ENCODE data around the gene APBA2.

APBA2 gene

DNA sequence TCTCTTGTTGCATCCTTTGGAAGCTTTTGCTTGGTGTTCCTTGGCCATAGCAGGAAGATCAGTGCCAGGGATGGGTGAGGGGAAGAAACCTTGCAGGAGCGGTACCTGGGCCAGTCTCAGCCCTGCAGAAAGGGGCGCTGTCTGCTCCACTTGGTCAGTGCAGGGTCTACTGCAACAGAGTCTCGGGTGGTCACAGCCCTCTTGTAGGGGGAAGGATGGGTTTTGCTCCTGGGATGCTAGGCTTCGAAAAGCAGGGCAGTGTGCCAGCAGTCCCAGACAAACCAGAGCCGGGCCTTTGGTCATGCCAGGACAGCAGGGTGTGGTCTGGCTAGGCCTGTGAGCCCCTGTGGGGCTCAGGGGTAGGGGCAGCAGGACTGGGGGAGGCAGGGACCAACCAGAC lies 186.7 kb downstream of the APBA2 start:
- in situ Hi-C loops (cut with HindIII; ENCODE audit: low sequenced_read_pairs): loop anchor here (10.0 kb wide), 1 partner anchor 58 kb away; no protein-coding TSS in a partner anchor

DNA sequence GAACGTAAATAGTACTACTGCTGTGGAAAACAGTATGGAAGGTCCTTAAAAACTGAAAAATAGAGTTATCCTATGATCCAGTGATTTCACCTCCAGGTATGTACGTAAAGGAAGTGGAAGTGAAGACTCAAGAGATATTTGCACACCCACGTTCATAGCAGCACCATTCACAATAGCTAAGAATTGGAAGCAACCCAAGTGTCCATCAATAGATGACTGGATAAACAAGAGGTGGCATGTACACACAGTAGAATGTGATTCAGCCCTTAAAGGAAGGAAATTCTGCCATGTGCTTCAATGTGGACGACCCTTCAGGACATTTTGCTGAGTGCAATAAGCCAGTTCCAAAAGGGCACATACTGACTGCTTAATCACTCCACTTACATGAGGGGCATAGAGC lies 188.3 kb downstream of the APBA2 start:
- in situ Hi-C loops (cut with HindIII; ENCODE audit: low sequenced_read_pairs): loop anchor here (10.0 kb wide), 1 partner anchor 59 kb away; no protein-coding TSS in a partner anchor

DNA sequence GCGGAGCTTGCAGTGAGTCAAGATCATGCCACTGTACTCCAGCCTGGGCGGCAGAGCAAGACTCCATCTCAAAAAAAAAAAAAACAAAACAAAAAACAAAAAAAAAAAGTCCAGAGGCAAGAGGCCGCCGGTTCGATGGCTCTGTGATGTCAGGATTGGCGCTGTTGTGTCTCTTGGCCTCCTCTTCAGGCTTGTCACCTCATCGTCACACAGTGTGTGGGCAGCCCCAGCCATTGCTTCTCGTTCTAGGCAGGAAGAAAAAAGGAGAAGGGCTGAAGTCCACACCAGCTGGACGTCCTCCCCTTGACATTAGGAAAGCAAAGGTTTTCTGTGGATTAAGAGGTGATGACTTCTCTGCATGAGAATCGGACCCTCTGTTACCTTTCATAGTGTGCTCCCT lies 192.8 kb downstream of the APBA2 start:
- in situ Hi-C loops (cut with HindIII; ENCODE audit: low sequenced_read_pairs): loop anchor here (10.0 kb wide), 1 partner anchor 64 kb away; no protein-coding TSS in a partner anchor

DNA sequence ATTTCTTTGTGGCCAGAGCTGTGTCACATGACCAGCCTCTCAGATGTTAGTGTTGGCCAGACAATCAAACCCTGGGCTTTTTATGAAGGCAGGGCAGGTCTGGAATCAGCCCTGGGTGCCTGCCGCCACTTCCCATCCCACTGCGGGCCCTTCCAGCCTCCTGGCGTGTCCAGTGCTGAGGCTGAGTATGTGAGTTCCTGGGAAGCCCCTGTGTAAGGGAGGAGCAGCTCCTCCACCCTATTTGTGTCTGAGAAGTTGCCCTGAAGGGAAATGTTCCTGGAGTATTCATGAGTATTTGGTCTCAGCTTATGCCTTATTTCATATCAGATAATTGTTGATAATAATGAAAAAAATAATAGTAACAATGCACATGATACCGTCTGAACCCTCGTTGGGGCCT lies 193.7 kb downstream of the APBA2 start:
- in situ Hi-C loops (cut with HindIII; ENCODE audit: low sequenced_read_pairs): loop anchor here (10.0 kb wide), 1 partner anchor 65 kb away; no protein-coding TSS in a partner anchor

DNA sequence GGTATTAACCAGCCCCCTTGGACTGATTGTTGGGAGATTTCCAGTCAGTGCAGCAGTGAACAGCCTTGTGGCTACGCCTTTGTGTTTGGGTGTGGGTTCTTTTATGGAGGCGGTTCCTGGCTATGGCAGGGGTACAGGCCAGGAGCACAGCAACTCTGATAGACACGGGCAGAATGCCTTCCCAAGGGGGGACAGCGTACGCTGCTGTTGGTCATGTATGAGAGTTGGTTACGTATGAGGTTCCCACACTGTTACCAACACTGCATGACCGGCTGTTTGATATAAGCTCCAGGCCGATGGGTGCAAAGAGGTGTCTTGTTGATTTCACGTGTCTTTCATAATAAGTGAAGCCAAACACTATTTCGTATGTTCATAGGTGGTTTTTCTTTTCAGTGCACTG lies 196.0 kb downstream of the APBA2 start:
- in situ Hi-C loops (cut with HindIII; ENCODE audit: low sequenced_read_pairs): no loop called here

DNA sequence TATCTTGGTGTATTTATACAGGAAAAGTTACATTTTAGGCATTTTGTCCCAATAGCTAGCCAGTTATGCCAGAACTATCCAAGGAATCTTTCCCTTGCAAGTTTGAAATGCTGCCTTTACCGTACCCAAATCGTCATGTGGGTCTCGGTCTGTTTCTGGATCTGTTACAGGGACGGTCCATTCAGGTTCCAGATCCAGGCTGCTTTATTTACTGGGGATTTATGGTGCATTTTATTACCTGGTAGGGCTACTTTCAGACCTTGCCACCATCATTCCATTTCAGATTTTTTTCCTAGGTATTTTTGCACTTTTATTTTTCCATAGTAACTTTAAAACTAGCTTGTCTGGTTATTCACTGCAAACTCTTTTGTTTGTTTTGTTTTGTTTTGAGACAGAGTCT lies 197.4 kb downstream of the APBA2 start:
- in situ Hi-C loops (cut with HindIII; ENCODE audit: low sequenced_read_pairs): no loop called here

DNA sequence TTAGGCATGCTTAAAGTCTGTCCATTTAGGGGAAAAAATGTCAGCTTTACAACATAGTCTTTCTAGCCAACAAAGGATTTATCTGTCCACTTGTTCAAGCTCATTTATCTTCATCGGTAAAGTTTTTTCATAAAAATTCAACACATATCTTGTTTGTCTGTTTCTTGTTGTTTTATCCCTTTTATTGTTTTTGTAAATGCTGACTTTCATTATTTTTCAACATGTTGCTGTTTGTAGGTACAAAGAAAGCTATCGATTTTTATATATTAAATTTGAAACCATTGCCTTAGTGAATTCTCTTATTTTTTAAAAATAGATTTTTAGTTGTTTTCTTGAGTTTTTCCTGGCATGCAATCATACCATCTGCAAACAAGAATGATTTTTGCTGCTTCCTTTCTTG lies 198.1 kb downstream of the APBA2 start:
- in situ Hi-C loops (cut with HindIII; ENCODE audit: low sequenced_read_pairs): no loop called here

DNA sequence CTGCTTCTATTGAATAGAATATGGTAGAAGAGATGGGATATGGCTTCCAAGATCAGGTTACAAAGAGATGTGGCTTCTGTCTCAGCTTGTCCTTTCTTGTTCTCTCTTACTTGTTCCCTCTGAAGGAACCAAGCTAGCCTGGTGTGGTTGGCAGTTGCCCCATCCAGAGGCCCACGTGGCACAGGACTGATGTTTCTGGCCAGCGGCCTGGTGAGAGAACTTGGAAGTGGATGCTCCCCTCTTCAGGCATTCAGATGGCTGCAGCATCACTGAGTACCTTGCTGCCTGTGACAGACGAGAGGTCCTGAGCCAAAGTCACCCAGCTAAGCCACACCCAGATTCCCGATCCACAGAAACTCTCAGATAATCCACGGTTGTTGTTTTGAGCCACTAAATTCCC lies 200.2 kb downstream of the APBA2 start:
- in situ Hi-C loops (cut with HindIII; ENCODE audit: low sequenced_read_pairs): no loop called here

DNA sequence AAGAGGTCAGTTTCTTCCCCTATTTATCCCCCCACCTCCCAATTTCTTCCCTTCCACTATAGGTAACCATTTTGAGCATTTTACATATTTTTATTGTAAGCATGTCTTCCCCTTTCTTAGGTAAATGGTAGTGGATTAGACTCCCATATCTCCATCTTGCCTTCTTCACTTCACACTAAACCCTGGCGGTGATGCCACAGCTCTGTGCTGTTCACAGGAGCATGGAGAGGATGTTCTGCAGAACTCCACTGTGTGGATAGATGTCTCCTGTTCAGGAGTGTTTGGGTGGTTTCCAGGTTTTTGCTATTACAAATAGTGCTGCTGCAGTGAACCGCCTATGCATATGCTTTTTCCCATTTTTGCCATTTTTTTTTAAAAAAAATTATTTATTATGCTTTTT lies 201.1 kb downstream of the APBA2 start:
- in situ Hi-C loops (cut with HindIII; ENCODE audit: low sequenced_read_pairs): no loop called here

DNA sequence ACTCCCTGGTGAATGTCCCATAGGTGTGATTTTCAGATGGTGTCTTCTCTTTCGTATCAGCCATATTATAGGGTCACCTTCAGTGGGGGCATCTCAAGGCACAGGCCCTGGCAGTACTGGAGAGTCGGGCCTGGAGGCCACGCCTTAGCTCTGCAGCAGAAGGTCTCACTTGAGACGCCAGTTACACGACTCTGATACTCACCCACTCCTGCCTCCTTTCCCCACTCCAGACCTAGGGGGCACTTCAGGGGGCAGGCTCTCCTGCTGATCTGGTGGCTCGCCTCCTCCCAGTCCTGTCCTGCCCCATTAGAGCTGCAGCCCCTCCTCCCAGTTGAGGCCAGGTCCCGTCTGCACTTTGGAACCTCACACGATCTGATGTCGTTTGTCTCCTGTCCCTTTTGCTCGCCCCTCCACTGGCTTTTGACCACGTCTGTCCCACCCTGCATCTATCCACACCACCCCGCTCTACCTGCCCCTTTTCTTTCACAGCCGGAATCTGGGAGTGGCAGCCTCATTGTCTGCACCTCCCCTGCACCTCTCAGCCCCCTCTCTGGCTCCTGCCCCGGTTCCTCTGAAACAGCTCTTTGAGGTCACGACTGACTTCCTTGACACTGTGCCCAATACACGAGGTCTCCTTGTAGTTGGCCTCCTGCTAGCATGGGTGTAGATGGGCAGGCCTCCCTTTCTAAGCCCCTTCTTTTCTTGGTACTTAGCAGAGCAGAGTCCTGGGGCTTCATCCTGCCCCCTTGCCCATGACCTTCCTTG lies 201.9 kb downstream of the APBA2 start:
- in situ Hi-C loops (cut with HindIII; ENCODE audit: low sequenced_read_pairs): no loop called here

DNA sequence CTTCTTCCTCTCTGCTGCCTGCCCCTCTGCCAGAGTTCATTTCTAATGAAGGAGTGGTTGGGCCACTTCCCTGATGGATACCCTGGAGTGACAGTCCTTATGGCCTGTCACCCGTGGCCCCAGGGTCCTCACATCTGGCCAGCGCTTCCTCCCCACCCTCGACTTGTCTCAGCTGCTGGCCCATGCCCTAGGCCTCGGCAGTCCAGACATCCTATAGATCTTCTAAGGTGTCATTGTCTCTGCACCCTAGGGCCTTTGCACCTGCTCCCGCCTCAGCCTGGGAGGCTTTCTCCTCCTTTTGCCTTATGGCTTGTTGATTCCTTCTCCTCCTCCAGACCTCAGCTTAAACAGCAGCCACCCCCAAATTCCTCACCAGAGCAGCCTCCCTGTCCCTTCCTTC lies 202.9 kb downstream of the APBA2 start:
- in situ Hi-C loops (cut with HindIII; ENCODE audit: low sequenced_read_pairs): no loop called here

DNA sequence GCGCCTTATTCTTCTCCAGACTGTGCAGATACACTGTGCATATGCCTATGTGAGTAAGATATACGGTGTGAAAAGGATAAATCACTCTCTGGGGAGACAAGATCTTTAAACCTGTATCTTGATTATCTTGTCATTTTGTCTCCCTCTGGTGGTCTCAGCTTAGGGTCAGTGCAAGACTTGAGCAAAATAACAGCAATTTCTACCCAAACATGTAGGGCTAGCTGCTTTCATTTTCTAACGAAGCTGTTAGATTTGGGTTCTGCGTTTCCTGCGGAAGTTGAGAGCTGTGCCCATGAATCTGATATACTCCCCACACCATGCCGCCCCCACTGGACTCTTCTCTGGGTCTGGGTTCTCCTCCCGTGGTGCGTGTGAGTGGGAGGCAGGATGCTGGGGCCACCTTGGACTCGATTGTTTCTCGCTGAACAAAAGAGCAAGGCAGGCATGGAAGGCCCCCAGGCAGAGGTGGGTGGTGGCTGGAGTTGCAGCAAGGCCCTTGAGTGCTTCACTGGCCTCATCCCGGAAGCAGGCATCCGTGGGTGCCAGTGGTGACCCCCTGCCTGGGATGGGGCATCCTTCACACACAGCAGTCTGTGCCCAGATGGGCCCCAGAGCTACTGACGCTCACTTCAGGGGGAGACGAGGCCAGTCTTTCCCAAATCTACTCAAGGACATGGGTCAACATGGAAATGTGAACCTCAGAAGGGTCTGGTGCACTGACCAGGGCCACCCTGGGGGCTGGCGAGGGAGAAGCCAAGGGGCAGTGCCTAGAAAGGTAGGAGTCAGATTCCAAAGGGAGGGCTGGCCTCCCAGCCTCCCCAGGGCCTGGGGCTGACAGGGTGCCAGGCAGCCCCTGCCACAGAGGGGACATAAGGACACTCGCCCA lies 204.2 kb downstream of the APBA2 start:
- in situ Hi-C loops (cut with HindIII; ENCODE audit: low sequenced_read_pairs): no loop called here

DNA sequence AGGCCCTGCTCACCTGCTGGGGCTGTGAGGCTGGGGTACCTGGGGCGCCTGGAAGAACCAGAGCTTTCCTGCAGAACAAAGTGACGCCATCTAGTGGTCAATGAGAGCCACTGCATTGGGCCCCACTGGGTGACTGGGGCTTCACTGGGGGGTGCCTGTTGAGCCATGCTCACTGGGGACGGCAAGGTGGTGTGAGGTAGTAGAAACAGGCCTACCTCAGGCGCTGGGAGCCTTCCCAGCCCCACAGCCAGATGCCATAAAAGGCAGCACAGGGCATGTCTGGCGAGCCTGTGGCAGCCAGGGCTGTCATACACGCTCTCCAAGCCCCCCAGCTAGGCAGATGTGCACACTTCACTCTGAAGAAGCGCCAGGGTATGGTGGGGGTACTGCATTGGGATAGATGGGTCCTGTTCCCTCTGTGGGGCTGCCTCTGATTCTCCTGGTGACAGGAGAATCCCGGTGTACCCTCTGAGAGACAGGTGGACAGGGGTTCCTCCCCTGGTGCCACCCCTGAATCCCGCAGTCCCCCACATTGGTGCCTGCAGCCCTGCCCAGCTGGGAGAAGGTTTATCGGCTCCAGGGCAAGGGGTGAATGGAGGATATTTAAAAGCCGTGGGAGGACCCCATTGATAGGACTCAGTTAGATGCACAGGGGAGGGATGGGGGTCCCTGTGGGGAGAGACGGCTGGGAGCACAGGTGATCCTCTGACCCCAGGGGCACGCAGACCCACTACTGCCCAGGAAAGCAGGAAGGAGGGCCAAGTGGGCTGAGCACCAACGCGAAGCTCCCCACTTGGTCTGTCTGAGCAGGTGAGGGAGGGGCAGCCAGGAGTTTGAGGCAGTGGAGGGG lies 205.1 kb downstream of the APBA2 start:
- in situ Hi-C loops (cut with HindIII; ENCODE audit: low sequenced_read_pairs): no loop called here

DNA sequence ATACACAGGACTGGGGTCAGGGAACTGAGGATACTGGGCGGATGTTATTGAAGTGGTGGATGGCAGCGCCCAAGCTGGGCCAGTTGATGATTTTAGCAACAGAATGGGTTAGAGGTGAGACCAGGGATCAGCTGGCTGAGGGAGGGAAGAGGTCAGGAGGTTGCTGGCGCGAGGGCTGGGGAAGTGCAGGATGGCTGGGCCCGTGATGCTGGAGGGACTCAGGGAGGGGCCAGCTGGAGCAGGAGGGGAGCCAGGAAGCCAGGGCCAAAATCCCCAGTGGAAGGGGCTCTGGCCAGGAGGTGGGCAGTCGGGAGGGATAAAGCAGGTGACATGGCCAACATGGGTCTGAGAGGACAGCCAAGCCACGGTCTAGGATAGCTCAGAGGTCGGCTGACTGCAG lies 205.9 kb downstream of the APBA2 start:
- in situ Hi-C loops (cut with HindIII; ENCODE audit: low sequenced_read_pairs): no loop called here

DNA sequence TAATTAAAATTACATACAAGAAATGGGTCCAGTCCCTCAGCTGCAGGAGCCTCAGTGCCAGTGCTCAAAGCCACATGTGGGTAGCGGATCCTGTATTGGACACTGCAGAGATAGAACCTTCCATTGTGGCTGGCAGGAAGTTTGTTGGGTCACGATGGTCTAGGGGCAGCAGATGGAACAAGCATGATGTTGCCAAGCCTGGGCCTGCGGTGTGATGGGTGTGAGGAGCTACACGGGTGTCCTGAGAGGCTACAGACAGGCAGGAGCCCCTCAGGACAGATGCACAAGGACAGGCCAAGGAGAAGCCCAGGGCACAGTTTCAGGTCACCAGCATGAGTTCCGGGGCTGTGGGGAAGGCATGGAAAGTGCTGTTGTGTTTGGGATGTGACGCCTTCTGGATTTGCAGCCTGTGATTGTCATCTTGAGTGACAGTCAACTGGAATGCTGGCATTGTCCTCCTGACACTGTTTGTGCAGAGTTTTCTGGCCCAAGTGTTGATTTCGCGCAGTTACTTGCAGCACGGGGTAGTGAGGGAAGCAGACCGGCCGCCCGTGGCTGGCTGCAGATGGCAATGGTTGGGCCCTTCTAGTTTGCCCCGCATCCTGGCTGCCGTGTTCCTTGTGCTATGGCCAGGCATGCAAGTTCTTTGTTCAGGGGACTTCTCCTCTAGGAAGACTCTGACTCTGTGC lies 206.7 kb downstream of the APBA2 start:
- in situ Hi-C loops (cut with HindIII; ENCODE audit: low sequenced_read_pairs): no loop called here

DNA sequence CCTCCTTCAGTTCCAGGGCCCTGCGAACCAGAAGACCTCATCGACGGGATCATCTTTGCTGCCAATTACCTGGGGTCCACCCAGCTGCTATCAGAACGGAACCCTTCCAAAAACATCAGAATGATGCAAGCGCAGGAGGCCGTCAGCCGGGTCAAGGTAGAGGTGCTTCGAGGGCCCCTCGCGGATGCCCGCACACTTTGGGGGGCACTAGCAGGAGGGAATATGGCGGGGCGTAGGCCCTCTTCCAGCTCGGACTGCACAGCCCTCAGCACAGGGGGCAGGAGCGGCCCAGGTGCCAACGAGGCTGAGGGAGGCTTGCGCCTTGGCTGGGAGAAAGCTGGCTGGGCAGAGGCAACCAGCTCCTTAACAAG lies 207.3 kb downstream of the APBA2 start:
- in situ Hi-C loops (cut with HindIII; ENCODE audit: low sequenced_read_pairs): no loop called here

DNA sequence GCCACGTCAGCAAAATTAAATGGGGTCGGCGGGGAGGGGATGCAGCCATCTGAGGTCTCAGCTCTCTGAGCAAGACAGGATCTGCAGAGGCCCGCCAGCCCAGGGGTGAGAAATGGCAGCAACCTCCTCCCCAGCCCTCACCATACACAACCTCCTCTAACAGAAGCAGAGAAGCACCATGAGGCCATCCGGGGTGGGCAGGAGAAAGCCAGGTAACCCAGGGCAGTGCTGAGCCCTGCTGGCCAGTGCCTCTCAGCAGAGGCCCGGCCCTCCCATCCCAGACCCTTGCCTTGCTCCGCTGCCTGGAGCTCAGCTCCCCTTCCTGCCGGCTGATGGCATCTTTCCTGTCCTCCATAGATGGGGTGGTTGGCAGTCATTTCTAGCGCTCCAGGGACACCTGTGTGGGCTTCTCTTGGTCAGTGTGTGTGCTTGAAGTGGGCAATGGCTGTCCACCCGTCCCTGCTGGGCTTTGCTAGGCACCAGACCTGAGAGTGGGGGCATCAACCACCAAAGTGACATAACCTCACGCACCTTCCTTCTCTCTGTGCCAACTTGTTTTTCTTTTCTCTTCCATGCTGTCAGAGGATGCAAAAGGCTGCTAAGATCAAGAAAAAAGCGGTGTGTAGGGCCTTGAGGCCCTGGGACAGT lies 208.0 kb downstream of the APBA2 start:
- in situ Hi-C loops (cut with HindIII; ENCODE audit: low sequenced_read_pairs): no loop called here

DNA sequence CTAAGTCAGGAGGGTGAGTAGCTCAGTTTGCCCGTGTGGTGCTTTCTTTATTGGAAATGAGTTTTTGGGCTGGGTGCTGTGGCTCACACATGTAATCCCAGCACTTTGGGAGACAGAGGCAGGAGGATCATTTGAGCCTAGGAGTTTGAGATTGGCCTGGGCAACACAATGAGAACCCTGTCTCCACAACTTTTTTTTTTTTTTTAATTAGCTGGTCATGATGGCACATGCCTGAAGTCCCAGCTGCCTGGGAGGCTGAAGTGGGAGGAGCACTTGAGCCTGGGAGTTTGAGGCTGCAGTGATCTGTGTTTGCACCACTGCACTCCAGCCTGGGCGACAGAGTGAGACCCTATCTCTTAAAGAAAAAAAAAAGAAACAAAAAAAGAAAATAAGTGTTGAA lies 208.9 kb downstream of the APBA2 start:
- in situ Hi-C loops (cut with HindIII; ENCODE audit: low sequenced_read_pairs): no loop called here

DNA sequence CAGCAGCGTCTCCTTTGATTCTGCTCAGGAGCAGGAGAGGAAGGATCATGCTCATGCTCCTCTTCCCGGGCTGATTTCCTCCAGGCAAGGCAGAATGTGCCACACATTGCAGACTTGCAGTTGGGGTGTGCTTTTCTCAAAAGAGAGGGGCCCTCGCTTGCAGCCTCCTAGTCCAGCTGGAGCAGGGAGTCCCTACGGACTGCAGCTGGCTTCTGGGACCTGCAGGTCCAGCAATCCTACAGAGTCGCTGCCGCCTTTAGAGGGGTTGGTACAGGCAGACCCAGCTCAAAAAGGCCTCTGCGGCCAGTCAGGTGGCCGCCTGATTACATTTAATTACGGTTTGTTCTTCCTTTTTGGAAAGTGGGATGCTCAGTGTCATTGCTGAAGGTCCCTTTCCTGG lies 210.0 kb downstream of the APBA2 start:
- in situ Hi-C loops (cut with HindIII; ENCODE audit: low sequenced_read_pairs): no loop called here

DNA sequence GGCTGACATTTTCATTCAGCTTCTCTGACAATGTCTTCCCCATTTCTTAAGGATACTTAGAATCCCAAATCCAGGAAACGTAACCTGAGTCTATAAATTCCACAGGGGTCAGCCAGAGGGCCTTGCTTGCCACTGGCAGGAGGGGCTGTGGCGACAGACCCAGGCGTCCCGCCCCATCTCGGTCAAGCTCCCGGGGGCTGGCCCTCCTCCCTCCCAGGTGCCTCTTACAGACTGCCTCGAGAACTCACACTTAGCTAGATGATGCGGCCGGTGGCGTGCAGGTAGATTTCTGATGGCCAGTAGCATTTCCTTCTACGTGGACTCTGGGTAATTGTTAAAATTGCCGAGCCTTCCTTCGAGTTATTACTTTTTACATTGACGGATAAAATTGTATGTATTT lies 211.4 kb downstream of the APBA2 start:
- in situ Hi-C loops (cut with HindIII; ENCODE audit: low sequenced_read_pairs): no loop called here
